OCI-LY7 (cell line): ENCODE results near the gene KIF3C. TPM values are rescaled to one million over a fixed set of nuclear protein-coding genes. Genes with fewer than 3 reads are reported as not detected.
"Not testable (repeated sequence)": the region's sequence is repeated elsewhere in the genome, so short reads cannot be mapped to it uniquely, and the experiment has no call there.

Experiments
- BruUV-seq: library from RNA; stranded (reverse); fragments of 400-500 nt; replicated peaks from 2 replicates; lab custom pipeline; 2021; lab: Mats Ljungman, UMichigan
- CTCF ChIA-PET: fragments of 300-600 bp; sonication (Branson Sonifier 250); formaldehyde crosslinking; loops from one replicate; lab custom pipeline; 2022; ENCODE audit warnings: antibody characterized with exemption; ENCODE audit not compliant: unreplicated experiment; lab: Charles Lee
- POLR2A ChIA-PET: fragments of 300-600 bp; sonication (Branson Sonifier 250); formaldehyde crosslinking; loops from one replicate; lab custom pipeline; 2022; ENCODE audit warnings: antibody characterized with exemption; lab: Charles Lee
- DNase-seq: peaks from one replicate; pipeline ENCODE4 v3.0.0-alpha.2; 2015; ENCODE audit warnings: low spot score
- H2AFZ ChIP-seq: fragments of 200-600 bp; sonication (generic), shearing (Covaris generic); 2 replicates; pipeline ENCODE4 v1.6.1; 2014; ENCODE audit warnings: mild to moderate bottlenecking, antibody characterized with exemption, low read length, moderate library complexity
- H3K27ac ChIP-seq: fragments of 200-600 bp; sonication (generic); 2 replicates; pipeline ENCODE4 v1.5.1; 2014; ENCODE audit warnings: mixed run types, low read depth, mild to moderate bottlenecking, moderate library complexity, low read length, inconsistent platforms; ENCODE audit not compliant: poor library complexity, severe bottlenecking
- H3K36me3 ChIP-seq: fragments of 200-600 bp; sonication (generic); 2 replicates; pipeline ENCODE4 v1.6.1; 2014; ENCODE audit warnings: mild to moderate bottlenecking, antibody characterized with exemption, low read length, moderate library complexity, mixed read lengths; ENCODE audit not compliant: insufficient read depth
- H3K4me1 ChIP-seq: fragments of 200-600 bp; sonication (generic); 2 replicates; pipeline ENCODE4 v1.5.1; 2014; ENCODE audit warnings: mild to moderate bottlenecking, low read length; ENCODE audit not compliant: insufficient read depth, poor library complexity, severe bottlenecking
- H3K4me2 ChIP-seq: fragments of 200-600 bp; sonication (generic); 2 replicates; pipeline ENCODE4 v1.6.1; 2014; ENCODE audit warnings: mild to moderate bottlenecking, low read length
- H3K4me3 ChIP-seq: fragments of 200-600 bp; sonication (generic); 2 replicates; pipeline ENCODE4 v1.5.1; 2014; ENCODE audit warnings: mild to moderate bottlenecking, low read depth, low read length; ENCODE audit not compliant: poor library complexity, severe bottlenecking
- H3K79me2 ChIP-seq: fragments of 200-600 bp; sonication (generic); 2 replicates; pipeline ENCODE4 v1.6.1; 2016; ENCODE audit warnings: low read depth, mild to moderate bottlenecking, low read length, moderate library complexity, mixed read lengths; ENCODE audit not compliant: insufficient read depth
- H3K9me2 ChIP-seq: fragments of 200-600 bp; sonication (generic); 2 replicates; pipeline ENCODE4 v1.6.1; 2016; ENCODE audit warnings: mild to moderate bottlenecking, low read length, mixed read lengths; ENCODE audit not compliant: insufficient read depth
- H3K9me3 ChIP-seq: fragments of 200-600 bp; sonication (generic); 2 replicates; pipeline ENCODE4 v1.6.1; 2014; ENCODE audit warnings: mild to moderate bottlenecking, mixed run types, low read length, mixed read lengths
- H4K20me1 ChIP-seq: fragments of 200-600 bp; sonication (generic); 2 replicates; pipeline ENCODE4 v1.6.1; 2014; ENCODE audit warnings: mild to moderate bottlenecking, antibody characterized with exemption, low read length, moderate library complexity, mixed read lengths; ENCODE audit not compliant: insufficient read depth
- EZH2phosphoT487 ChIP-seq: fragments of 200-600 bp; sonication (generic); IDR thresholded peaks from 2 replicates; pipeline ENCODE4 v1.6.1; 2018; ENCODE audit warnings: low read depth, borderline replicate concordance, mild to moderate bottlenecking, mixed run types, antibody characterized with exemption, low read length, moderate library complexity, mixed read lengths
- intact Hi-C: fragments of 100-400 bp; cut with micrococcal nuclease; formaldehyde crosslinking; loops from one replicate; pipeline ENCODE4 v1.10.0; 2022; ENCODE audit not compliant: unreplicated experiment
- total RNA-seq, 2 experiments: library from RNA; depleted of rRNA in 1 of 2; stranded (reverse); fragments of >200 nt in 1 of 2; shearing (Covaris generic) in 1 of 2; gene quantifications; 2 replicates each; pipeline ENCODE4 v1.2.3, GENCODE V29; 2014 to 2022
- TF ChIP-seq, protein P1 (sequence below): fragments of 200-600 bp; sonication (generic); conservative IDR thresholded peaks from 2 replicates; pipeline ENCODE4 v1.5.1; 2014; ENCODE audit warnings: mild to moderate bottlenecking, antibody characterized with exemption, low read length, moderate library complexity, mixed read lengths

Gene KIF3C
- total RNA-seq, 2 experiments from 2014 or later, result 3.8 to 11.4 TPM

DNA sequence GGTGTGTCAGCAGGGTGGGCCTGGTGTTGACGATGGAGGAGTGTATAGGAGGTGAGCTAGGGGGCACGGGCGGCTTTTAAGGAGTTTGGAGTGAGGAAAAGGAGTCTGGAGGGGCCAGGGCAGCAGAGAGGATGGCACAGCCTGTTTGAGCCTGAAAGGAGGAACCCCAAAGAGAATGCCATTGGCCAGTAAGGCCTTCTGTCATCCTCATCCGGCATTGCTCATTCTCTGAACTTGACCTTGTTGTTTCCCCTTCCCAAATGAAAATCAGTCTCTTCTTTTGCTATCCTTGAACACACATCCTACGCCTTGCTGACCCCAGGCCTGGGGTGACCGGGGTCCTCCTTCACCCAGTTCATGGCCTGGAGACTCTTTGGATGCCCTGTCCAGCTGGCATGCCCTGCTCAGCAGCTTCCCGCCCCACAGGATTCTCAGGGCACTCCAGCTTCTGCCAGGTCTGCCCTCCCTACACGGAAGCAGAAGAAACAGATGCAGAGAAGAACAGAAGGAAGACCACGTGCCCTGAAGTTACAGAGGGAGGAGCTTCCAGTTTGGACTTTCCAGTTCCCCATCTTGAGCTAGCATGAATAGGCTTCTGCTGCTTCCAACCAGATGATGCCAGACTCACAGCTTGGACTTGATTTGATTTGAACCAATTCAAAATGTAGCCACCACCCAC is 20.5 kb upstream of the KIF3C start:
- no TSS peak for BruUV-seq
- ChIA-PET CTCF (interaction anchor here (1.0 kb wide), 1 partner anchor 26 kb away, joined by 3 read pairs; no protein-coding TSS in a partner anchor), POLR2A (no interaction called here)
- Histone ChIP-seq H3K9me3 (no peaks in the 10 kb centered on the region), H3K4me3 (no peak overlapping the region), H4K20me1 (no peaks in the 10 kb centered on the region), H2AFZ (no peak overlapping the region), H3K4me2 (no peak overlapping the region), H3K4me1 (no peaks in the 10 kb centered on the region), H3K9me2 (no peaks in the 10 kb centered on the region), H3K79me2 (no peaks in the 10 kb centered on the region), H3K36me3 (no peaks in the 10 kb centered on the region), H3K27ac (no peak overlapping the region)
- no peak for DNase-seq
- TF ChIP-seq, protein P1, sequence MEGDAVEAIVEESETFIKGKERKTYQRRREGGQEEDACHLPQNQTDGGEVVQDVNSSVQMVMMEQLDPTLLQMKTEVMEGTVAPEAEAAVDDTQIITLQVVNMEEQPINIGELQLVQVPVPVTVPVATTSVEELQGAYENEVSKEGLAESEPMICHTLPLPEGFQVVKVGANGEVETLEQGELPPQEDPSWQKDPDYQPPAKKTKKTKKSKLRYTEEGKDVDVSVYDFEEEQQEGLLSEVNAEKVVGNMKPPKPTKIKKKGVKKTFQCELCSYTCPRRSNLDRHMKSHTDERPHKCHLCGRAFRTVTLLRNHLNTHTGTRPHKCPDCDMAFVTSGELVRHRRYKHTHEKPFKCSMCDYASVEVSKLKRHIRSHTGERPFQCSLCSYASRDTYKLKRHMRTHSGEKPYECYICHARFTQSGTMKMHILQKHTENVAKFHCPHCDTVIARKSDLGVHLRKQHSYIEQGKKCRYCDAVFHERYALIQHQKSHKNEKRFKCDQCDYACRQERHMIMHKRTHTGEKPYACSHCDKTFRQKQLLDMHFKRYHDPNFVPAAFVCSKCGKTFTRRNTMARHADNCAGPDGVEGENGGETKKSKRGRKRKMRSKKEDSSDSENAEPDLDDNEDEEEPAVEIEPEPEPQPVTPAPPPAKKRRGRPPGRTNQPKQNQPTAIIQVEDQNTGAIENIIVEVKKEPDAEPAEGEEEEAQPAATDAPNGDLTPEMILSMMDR, result no peak
- no peak for TF ChIP-seq EZH2phosphoT487
- intact Hi-C loops, result no loop called here

DNA sequence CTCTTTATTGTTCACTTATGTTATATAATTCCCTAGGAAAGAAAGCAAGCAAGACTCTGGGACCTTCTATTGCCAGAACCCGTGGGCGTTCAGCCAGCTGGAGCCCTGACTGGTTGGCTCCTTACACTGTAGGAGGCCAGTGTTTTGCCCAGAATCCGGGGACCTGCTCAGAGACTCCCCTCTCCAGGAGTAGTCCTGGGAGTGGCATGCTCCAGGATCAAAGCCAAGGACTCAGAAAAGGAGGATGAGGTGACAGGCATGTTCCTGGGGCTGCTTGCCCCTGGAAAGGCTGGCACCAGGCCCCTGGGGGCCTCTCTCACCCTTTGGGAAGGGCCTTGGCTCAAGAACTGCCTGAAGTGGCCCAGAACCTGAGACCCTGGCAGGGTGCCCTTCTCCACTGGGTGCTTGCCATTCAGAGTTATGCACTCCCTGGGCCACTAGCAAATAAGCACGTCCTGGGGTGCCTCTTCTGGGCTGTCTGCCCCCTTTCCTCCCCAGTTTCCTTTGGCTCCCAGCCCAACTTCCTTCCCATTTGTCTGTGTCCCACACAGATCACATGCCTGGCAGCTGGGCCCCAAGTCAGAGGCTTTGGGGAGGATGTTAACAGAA is 19.6 kb upstream of the KIF3C start:
- no peaks in the 10 kb centered on the region for H3K9me2 ChIP-seq
- no peak overlapping the region for H3K27ac ChIP-seq
- H3K36me3 ChIP-seq, result no peaks in the 10 kb centered on the region
- no peaks in the 10 kb centered on the region for H3K4me1 ChIP-seq
- H3K4me2 ChIP-seq, result no peak overlapping the region
- intact Hi-C loops, result no loop called here
- ChIA-PET CTCF (no interaction called here), POLR2A (no interaction called here)
- TF ChIP-seq, protein P1, result no peak
- TF ChIP-seq EZH2phosphoT487, result no peak
- H3K79me2 ChIP-seq, result no peaks in the 10 kb centered on the region
- H3K9me3 ChIP-seq, result no peaks in the 10 kb centered on the region
- H3K4me3 ChIP-seq, result no peak overlapping the region
- no peaks in the 10 kb centered on the region for H4K20me1 ChIP-seq
- no TSS peak for BruUV-seq
- H2AFZ ChIP-seq, result no peak overlapping the region
- DNase-seq, result no peak

DNA sequence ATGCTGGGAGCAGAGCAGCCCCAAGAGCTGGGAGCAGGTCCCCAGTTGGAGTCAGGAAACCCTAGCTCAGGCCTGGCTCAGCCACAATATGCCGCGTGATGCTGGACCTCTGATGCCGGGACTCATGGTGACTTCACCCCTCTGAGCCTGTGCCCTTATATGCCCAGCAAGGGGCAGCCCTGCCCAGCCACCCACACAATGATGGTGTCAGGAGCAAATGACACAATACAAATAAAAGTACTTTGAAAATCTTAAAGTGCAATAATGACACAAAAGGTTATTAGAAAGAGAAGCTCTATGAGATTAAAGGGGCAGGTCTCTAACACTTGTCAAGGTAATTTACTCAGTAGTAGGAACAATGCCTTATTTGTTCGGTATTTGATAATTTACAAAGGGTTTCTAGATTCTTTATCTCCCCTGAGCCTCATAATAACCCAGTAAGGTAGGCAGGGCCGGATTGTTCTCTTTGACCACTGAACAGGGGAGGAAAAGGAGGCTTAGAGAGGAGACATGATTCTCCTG is 18.3 kb upstream of the KIF3C start:
- Histone ChIP-seq H3K9me2 (no peaks in the 10 kb centered on the region), H3K4me1 (no peaks in the 10 kb centered on the region), H3K4me3 (no peak overlapping the region), H3K36me3 (no peaks in the 10 kb centered on the region), H3K9me3 (no peaks in the 10 kb centered on the region), H2AFZ (no peak overlapping the region), H4K20me1 (no peaks in the 10 kb centered on the region), H3K27ac (no peak overlapping the region), H3K79me2 (no peaks in the 10 kb centered on the region), H3K4me2 (no peak overlapping the region)
- intact Hi-C loops, result no loop called here
- no peak for DNase-seq
- CTCF ChIA-PET, result no interaction called here
- no peak for TF ChIP-seq EZH2phosphoT487
- TF ChIP-seq, protein P1, result no peak
- BruUV-seq, result no TSS peak
- POLR2A ChIA-PET, result interaction anchor here (1.6 kb wide), 1 partner anchor 15 kb away, joined by 5 read pairs; no protein-coding TSS in a partner anchor

DNA sequence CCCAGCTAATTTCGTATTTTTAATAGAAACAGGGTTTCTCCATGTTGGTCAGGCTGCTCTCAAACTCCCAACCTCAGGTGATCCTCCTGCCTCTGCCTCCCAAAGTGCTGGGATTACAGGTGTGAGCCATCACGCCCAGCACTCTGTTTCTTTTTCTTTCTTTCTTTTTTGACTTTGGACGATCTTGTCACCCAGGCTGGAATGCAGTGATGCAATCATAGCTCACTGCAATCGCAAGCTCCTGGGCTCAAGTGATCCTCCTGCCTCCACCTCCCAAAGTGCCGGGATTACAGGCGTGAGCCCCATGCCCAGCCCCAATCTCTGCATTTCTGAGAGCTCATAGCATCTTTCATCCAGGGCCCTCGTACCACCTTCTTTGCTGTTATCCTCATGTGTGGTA is 17.1 kb upstream of the KIF3C start:
- CTCF ChIA-PET, H3K27ac ChIP-seq, H3K4me1 ChIP-seq, intact Hi-C loops, H3K4me3 ChIP-seq, DNase-seq, H3K79me2 ChIP-seq, H3K9me3 ChIP-seq, H3K36me3 ChIP-seq, BruUV-seq, H3K9me2 ChIP-seq, H4K20me1 ChIP-seq, H2AFZ ChIP-seq, H3K4me2 ChIP-seq: not testable (repeated sequence)
- POLR2A ChIA-PET, result interaction anchor here (1.6 kb wide), 1 partner anchor 16 kb away, joined by 5 read pairs; no protein-coding TSS in a partner anchor
